ENCODE data around the gene LCK.
"Not testable (repeated sequence)": the region's sequence is repeated elsewhere in the genome, so short reads cannot be mapped to it uniquely, and the experiment has no call there.

The LCK gene

GRCh38 chr1:32240140-32240951 lies 10.7 kb upstream of the LCK start:
- peak; percentile 95 for DNase-seq

GRCh38 chr1:32241001-32241763 lies 9.9 kb upstream of the LCK start:
- peak; percentile 96 for DNase-seq

DNA sequence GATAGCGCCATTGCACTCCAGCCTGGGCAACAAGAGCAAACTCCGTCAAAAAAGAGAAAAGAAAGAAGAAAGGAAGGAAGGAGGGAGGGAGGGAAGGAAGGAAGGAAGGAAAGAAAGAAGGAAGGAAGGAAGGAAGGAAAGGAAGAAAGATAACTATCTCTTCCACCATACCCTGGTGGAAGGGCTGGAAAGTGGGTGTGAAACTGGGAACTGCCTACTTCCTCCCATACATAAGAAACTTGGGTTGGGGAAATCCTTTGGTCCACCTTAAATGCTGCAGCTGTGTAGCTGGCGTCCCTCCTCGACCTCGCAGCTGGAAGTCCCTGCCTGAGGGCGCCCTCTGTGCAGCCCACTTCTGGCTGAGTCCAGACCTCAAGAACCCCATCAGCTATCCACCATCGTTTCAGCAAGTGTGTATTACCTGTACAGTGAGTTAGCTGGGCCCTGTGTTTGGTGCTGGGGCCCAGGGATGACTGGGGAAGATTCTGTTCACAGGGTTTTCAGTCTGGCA lies 8.7 kb upstream of the LCK start:
- DNase-seq, result no peak

GRCh38 chr1:32246888-32247273 lies 4.2 kb upstream of the LCK start, which contains the start of gene FAM167B:
FAM167B (plus strand) TSS chr1:32247222; CDS start chr1:32247422, 200 bp downstream.
- DNase-seq, result no peak

DNA sequence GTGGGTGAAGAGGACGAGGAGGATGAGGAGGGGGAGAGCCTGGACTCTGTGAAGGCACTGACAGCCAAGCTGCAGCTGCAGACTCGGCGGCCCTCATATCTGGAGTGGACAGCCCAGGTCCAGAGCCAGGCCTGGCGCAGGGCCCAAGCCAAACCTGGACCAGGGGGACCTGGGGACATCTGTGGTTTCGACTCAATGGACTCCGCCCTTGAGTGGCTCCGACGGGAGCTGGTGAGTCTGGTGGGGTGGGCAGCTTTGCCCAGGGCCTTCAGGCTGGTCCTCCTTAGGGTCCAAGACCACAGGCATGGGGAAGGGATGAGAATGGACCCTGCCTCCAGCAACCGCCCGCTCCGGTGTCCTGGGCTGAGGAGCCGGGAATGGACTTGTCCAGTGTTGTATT lies 3.6 kb upstream of the LCK start:
- DNase-seq, result no peak

DNA sequence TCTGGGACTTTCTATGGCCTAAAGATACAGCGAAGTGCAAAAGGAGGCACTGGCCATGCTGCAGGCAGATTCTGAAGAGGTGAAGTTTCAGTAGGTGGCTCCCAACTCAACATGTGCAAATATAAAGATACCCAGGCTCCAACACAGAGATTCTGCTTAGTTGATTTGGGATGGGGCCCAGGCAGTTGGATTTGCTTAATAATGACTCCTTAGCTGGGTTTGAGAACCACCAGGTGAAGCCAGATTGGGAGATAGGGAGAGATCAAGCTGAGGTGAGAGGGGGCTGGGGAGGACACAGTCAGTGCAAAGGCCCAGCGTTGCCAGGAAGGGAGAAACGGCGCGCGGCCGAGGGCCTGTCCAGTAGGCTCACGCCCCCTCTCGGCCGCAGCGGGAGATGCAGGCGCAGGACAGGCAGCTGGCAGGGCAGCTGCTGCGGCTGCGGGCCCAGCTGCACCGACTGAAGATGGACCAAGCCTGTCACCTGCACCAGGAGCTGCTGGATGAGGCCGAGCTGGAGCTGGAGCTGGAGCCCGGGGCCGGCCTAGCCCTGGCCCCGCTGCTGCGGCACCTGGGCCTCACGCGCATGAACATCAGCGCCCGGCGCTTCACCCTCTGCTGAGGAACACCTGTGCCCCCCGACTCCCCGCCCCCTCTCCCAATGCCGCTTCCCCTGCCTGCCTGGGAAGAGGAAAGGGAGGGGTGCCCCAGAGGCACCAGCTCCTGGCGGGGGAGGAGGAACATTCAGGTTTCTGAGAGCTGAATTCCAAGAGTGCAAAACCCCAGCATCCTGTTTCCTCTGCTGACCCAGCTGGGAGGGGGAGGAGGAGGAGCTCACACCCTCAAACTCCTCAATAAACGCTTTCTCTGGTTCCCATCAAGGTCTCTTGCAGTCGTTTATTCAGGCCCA lies 2.8 kb upstream of the LCK start:
- peak; percentile 97 for DNase-seq

DNA sequence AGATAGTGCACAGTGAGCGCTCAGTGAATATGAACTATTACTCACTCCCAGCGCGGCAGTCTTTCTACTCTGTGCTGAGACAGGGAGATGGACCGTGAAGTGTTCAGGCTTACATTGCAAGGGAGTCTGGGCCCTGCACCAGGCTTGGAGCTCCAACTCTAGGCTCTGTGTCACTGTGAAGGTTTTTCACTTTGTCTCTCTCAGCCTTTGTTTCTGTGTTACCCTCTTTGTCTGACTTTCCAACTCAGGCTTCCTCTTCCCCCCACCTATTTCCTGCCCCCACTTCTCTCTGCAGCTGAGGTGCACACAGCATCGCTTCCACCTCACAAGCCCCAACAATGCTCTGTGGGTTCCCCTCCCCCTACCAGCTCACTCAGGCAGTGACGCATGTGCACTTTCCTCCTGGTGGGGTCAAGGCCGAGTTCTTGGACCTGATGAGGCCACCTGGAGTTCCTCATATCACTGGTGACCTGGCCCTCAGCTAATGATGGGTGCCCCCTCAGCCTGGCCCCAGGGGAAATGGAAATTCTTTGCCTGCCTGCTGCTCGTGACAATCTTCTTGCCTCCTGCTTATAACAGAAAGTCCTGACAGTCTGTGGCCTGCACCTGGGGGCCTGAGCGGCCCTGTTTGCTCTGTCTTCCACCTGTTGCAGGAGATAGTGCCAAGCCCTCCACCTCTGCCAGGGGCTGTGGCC lies 1.1 kb upstream of the LCK start:
- no peak for DNase-seq

GRCh38 chr1:32255072-32256071 lies 4.3 kb downstream of the LCK start:
- DNase-seq, result no peak

- no peak for DNase-seq
These were observed 5.6 kb downstream of the LCK start for GRCh38 chr1:32256473-32257226.

DNA sequence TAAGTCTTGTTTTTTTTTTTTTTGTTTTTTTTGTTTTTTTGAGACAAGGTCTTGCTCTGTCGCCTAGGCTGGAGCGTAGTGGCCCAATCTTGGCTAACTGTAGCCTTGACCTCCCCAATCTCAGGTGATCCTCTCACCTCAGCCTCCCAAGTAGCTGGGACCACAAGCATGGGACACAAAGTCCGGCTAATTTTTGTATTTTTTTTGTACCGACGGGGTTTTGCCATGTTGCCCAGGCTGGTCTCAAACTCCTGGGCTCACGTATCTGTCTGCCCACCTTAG lies 6.1 kb downstream of the LCK start:
- DNase-seq, result no peak

DNA sequence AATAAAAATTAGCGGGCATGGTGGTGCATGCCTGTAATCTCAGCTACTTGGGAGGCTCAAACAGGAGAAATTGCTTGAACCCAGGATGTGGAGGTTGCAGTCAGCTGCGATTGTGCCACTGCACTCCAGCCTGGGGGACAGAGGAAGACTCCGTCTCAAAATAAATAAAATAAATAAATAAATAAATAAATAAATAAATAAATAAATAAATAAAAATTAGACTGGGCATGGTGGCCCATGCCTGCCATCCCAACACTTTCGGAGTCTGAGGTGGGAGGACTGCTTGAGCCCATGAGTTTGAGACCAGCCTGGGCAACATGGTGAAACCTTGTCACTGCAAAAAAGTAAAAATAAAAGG lies 12.2 kb downstream of the LCK start:
- not testable (repeated sequence) for DNase-seq

DNA sequence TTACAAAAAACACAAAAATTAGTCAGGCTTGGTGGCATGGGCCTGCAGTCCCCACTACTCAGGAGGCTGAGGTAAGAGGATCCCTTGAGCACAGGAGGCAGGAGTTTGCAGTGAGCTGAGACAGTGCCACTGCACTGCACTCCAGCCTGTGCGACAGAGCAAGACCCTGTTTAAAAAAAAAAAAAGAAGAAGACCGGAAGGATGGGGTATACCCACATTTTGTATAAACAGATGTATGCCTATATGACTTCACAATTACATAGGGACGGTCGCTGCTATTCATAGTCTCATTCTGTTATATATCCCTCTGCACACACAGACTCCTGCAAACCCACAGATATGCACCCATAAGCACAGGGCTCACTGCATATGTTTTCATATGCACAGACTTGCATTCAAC lies 12.7 kb downstream of the LCK start:
- DNase-seq, result no peak

GRCh38 chr1:32265846-32266245 lies 14.8 kb downstream of the LCK start:
- no peak for DNase-seq

DNA sequence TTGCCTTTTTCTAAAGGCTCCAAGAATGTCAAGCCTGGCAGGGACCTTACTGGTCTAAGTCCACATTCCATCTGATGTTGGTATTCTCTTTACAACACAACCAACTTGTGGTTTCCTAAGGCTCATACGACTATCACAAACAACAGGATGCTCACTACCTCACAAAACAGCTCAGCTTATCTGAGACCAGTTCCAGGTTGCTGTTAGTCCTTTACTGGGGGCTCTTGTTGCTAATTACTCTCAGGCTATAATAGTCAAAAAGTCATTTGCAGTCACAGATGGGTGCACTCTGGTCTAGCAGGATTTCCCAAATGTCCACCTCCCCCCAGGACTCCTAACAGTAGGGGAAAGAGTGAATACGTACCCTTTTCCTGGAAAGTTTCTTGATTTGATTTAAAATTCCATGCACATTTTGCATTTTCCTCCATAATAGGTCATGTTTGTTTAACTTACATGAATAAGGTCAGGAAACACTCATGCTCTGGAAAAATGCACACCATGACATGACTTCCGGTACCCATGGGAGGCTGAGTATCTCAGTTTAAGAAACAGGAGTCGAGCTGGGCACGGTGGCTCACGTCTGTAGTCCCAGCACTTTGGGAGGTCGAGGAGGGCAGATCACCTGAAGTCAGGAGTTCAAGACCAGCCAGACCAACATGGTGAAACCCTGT lies 16.0 kb downstream of the LCK start:
- DNase-seq, result no peak

- DNase-seq, result no peak
These were observed 18.7 kb downstream of the LCK start for GRCh38 chr1:32269744-32270143.

- DNase-seq, result no peak
These were observed 21.7 kb downstream of the LCK start for GRCh38 chr1:32272557-32273390.

GRCh38 chr1:32273391-32274208 lies 22.5 kb downstream of the LCK start:
- DNase-seq, result peak; percentile 50

Measured in DMS53 (cell line).